B cell (primary cell): ENCODE results near the gene ELOVL6. TPM values are rescaled to one million over a fixed set of nuclear protein-coding genes. Genes with fewer than 3 reads are reported as not detected.

ENCODE experiments used
- ATAC-seq: fragments of 200-7000 bp; cut with Tn5 transposase; one replicate; pipeline ENCODE4 v1.10.0; 2021; ENCODE audit warnings: low read depth, mild to moderate bottlenecking, moderate number of reproducible peaks, moderate library complexity
- CTCF ChIA-PET: fragments of 350-600 bp; sonication (Branson Sonifier 250); formaldehyde crosslinking; loops from one replicate; lab custom pipeline; 2021; ENCODE audit warnings: antibody characterized with exemption, inconsistent platforms; lab: Charles Lee
- POLR2A ChIA-PET: fragments of 350-600 bp; sonication (Branson Sonifier 250); formaldehyde crosslinking; loops from one replicate; lab custom pipeline; 2021; ENCODE audit warnings: antibody characterized with exemption; lab: Charles Lee
- DNase-seq: peaks from one replicate; pipeline ENCODE4 v3.0.0; 2013
- H2AFZ ChIP-seq: 2 replicates; pipeline ENCODE4 v1.6.1; 2012; ENCODE audit warnings: mild to moderate bottlenecking, low read depth, low read length; ENCODE audit not compliant: insufficient read depth, poor library complexity, severe bottlenecking
- H3K27ac ChIP-seq, 2 donors: 1 replicate in 1 of 2; 2 replicates in 1 of 2; pipeline ENCODE4 v1.5.1; 2012 to 2013; ENCODE audit warnings: low read length in 2 of 2, mild to moderate bottlenecking in 2 of 2, moderate library complexity in 1 of 2
- H3K27me3 ChIP-seq, 4 experiments: fragments of 200-600 bp in 1 of 4; sonication (generic) in 1 of 4; replicated peaks in 1 of 4; 1 replicate in 2 of 4; 2 replicates in 2 of 4; pipeline versions ENCODE4 v1.6.1 to v1.7.0; 2013 to 2016; ENCODE audit warnings: low read length in 3 of 4, mild to moderate bottlenecking in 2 of 4, mixed read lengths in 1 of 4, moderate library complexity in 1 of 4; ENCODE audit not compliant: insufficient read depth in 4 of 4, control insufficient read depth in 3 of 4; ENCODE audit errors: control extremely low read depth in 1 of 4
- H3K36me3 ChIP-seq, 2 experiments: replicated peaks in 1 of 2; 1 replicate in 1 of 2; 2 replicates in 1 of 2; pipeline versions ENCODE4 v1.6.1 to v1.7.1; 2013; ENCODE audit warnings: low read length in 1 of 2; ENCODE audit not compliant: insufficient read depth in 2 of 2, control insufficient read depth in 1 of 2; ENCODE audit errors: control extremely low read depth in 1 of 2, extremely low read depth in 1 of 2
- H3K4me1 ChIP-seq, 2 donors: fragments of 200-600 bp in 1 of 2; sonication (generic) in 1 of 2; 1 replicate in 1 of 2; 2 replicates in 1 of 2; pipeline versions ENCODE4 v1.5.1 to v1.6.1; 2013 to 2017; ENCODE audit warnings: low read length in 2 of 2; ENCODE audit not compliant: control insufficient read depth in 2 of 2, insufficient read depth in 2 of 2
- H3K4me2 ChIP-seq: replicated peaks from 2 replicates; pipeline ENCODE3; 2012; ENCODE audit warnings: mild to moderate bottlenecking, low read depth, low read length; ENCODE audit not compliant: poor library complexity, severe bottlenecking
- H3K4me3 ChIP-seq, 5 experiments: fragments of 200-600 bp in 1 of 5; sonication (generic) in 1 of 5; 1 replicate in 3 of 5; 2 replicates in 2 of 5; pipeline versions ENCODE4 v1.5.1 to v1.7.0; 2011 to 2016; ENCODE audit warnings: low read length in 4 of 5, mild to moderate bottlenecking in 4 of 5, low read depth in 2 of 5, control low read depth in 1 of 5, moderate library complexity in 1 of 5; ENCODE audit not compliant: insufficient read depth in 1 of 5; ENCODE audit errors: control extremely low read depth in 1 of 5, extremely low read depth in 1 of 5
- H3K79me2 ChIP-seq: fragments of 200-600 bp; sonication (generic); one replicate; pipeline ENCODE4 v1.6.0; 2016; ENCODE audit warnings: low read length; ENCODE audit not compliant: control insufficient read depth, insufficient read depth
- H3K9ac ChIP-seq: fragments of 200-600 bp; sonication (generic); 2 replicates; pipeline ENCODE4 v1.6.1; 2017; ENCODE audit warnings: mild to moderate bottlenecking, low read length, moderate library complexity
- H3K9me3 ChIP-seq, 3 donors: one replicate each; pipeline versions ENCODE4 v1.6.1 to v1.7.1; 2013; ENCODE audit warnings: low read length in 2 of 3; ENCODE audit not compliant: control insufficient read depth in 2 of 3, insufficient read depth in 1 of 3; ENCODE audit errors: control extremely low read depth in 1 of 3
- H4K20me1 ChIP-seq: 2 replicates; pipeline ENCODE4 v1.6.0; 2012; ENCODE audit warnings: mild to moderate bottlenecking, low read length; ENCODE audit not compliant: insufficient read depth, control insufficient read depth, poor library complexity, severe bottlenecking
- H3K27ac Mint-ChIP-seq: one replicate; pipeline ENCODE4 v1.8.0; 2021; ENCODE audit warnings: mixed read lengths
- H3K27me3 Mint-ChIP-seq: one replicate; pipeline ENCODE4 v1.8.0; 2021; ENCODE audit warnings: mixed read lengths
- H3K4me1 Mint-ChIP-seq: one replicate; pipeline ENCODE4 v1.8.0; 2021; ENCODE audit warnings: mixed read lengths
- H3K4me3 Mint-ChIP-seq: one replicate; pipeline ENCODE4 v1.8.0; 2021; ENCODE audit warnings: mixed read lengths
- H3K9me3 Mint-ChIP-seq: one replicate; pipeline ENCODE4 v1.8.0; 2022; ENCODE audit warnings: mixed read lengths; ENCODE audit not compliant: insufficient read depth
- EZH2 ChIP-seq: IDR thresholded peaks from 2 replicates; pipeline ENCODE4 v1.6.1; 2012; ENCODE audit warnings: borderline replicate concordance, low read depth, mild to moderate bottlenecking, moderate library complexity, low read length; ENCODE audit not compliant: insufficient read depth, poor library complexity, severe bottlenecking
- WGBS: methylation state at CpG from one replicate; pipeline ENCODE4 v1.1.5; 2013; ENCODE audit warnings: missing lambda C conversion rate; ENCODE audit not compliant: insufficient coverage; 5-methylcytosine and 5-hydroxymethylcytosine counted together
- intact Hi-C: fragments of 100-400 bp; cut with micrococcal nuclease; formaldehyde crosslinking; loops from one replicate; pipeline ENCODE4 v1.10.0; 2022
- polyA plus RNA-seq: library from polyadenylated mRNA; depleted of rRNA; stranded (reverse); fragments of >200 nt; gene quantifications from 2 replicates; pipeline ENCODE4 v1.2.3, GENCODE V29; 2012
- total RNA-seq, 2 donors: library from RNA; stranded (reverse); fragments of 120-200 nt in 1 of 2; gene quantifications; 1 replicate in 1 of 2; 2 replicates in 1 of 2; pipeline versions ENCODE4 v1.2.3 to v1.2.4, GENCODE V29; 2013 to 2022
- TF ChIP-seq, protein P1 (sequence below): fragments of 200-600 bp; IDR thresholded peaks from one replicate; pipeline ENCODE4 v1.8.0; 2022; ENCODE audit warnings: antibody characterized with exemption, mild to moderate bottlenecking

The ELOVL6 gene
- total and polyA plus RNA-seq, 2 donors (not counting 1 experiment from before 2014, with no cell fraction given): 0.10 to 0.22 TPM

DNA sequence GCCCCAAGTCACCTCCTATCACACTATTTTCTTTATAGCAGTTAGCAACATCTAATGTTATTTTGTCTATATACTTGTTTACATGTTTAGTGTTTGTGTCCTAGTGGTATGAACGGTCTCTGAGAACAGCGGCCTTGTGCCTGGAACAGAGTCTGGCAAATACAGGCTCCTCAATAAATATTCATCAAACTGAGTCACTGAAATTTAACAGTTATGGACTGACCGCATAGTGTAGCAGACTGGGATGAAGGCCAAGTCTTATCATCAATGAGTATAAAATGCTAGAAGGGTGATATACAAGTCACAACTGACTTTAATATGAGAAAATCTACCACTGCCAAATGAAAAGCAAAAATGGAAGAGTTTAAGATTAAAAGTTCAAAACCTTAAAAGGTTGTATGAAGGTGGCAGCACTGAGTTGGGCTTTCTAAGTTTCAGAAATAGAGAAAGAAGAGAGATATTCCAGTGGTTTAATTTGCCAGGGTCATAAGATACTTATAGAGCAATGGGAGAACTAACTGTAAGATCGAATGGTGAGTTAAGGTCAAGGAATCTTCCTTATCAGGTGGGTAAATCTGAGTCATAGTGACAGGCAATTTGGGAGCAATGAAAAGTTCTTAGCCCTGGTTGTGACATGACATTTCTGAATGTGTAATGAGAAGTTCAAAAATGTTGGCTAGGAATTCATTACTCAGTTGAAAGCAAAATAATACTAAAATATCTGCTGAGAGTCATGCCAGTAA is 34.9 kb downstream of the ELOVL6 start:
- POLR2A ChIA-PET: no interaction called here
- no peak overlapping the region for H3K27ac ChIP-seq
- Mint-ChIP-seq H3K4me1 (peaks cover 5% of the 10 kb centered on the region), H3K27me3 (no peaks in the 10 kb centered on the region), H3K9me3 (no peaks in the 10 kb centered on the region), H3K4me3 (no peak overlapping the region), H3K27ac (no peak overlapping the region)
- CTCF ChIA-PET: no interaction called here
- no peak overlapping the region for H2AFZ ChIP-seq
- no peak overlapping the region for H3K9ac ChIP-seq
- WGBS: no CpG with 5 or more reads among the region's 4 CpGs
- no peak overlapping the region for H3K4me3 ChIP-seq
- TF ChIP-seq, protein P1, sequence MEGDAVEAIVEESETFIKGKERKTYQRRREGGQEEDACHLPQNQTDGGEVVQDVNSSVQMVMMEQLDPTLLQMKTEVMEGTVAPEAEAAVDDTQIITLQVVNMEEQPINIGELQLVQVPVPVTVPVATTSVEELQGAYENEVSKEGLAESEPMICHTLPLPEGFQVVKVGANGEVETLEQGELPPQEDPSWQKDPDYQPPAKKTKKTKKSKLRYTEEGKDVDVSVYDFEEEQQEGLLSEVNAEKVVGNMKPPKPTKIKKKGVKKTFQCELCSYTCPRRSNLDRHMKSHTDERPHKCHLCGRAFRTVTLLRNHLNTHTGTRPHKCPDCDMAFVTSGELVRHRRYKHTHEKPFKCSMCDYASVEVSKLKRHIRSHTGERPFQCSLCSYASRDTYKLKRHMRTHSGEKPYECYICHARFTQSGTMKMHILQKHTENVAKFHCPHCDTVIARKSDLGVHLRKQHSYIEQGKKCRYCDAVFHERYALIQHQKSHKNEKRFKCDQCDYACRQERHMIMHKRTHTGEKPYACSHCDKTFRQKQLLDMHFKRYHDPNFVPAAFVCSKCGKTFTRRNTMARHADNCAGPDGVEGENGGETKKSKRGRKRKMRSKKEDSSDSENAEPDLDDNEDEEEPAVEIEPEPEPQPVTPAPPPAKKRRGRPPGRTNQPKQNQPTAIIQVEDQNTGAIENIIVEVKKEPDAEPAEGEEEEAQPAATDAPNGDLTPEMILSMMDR: no peak
- no peak for TF ChIP-seq EZH2
- ATAC-seq (no peak), DNase-seq (no peak)
- H3K79me2 ChIP-seq: no peaks in the 10 kb centered on the region
- no peak overlapping the region for H3K4me2 ChIP-seq
- H3K4me1 ChIP-seq: no peaks in the 10 kb centered on the region
- H3K27me3 ChIP-seq: no peaks in the 10 kb centered on the region
- H4K20me1 ChIP-seq: no peaks in the 10 kb centered on the region
- intact Hi-C loops: no loop called here
- no peaks in the 10 kb centered on the region for H3K36me3 ChIP-seq
- no peaks in the 10 kb centered on the region for H3K9me3 ChIP-seq

DNA sequence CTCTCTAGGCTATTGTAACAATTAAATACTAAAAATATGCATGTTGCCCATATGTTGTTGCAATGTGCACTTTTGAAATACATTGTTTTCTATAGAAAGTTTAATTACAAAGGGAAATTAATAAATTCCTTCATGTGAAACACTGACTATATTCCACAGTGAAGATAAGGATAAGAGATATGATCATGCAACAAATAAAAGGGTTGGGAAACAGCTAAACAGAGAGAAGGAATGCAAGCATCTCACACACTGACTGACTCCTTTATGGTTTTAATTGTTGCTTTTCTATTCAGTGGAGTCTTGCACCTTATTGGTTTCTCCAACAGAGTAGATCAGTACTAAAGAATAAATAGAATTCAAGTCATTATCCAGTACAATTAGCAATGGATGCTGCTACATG is 37.8 kb downstream of the ELOVL6 start:
- intact Hi-C loops: no loop called here
- no peaks in the 10 kb centered on the region for H4K20me1 ChIP-seq
- H3K9me3 ChIP-seq: no peaks in the 10 kb centered on the region
- H3K4me3 Mint-ChIP-seq: no peak overlapping the region
- TF ChIP-seq EZH2: no peak
- TF ChIP-seq, protein P1: no peak
- H3K36me3 ChIP-seq: no peaks in the 10 kb centered on the region
- H3K79me2 ChIP-seq: no peaks in the 10 kb centered on the region
- H3K9ac ChIP-seq: no peak overlapping the region
- H3K9me3 Mint-ChIP-seq: no peaks in the 10 kb centered on the region
- no peak overlapping the region for H3K27ac ChIP-seq
- H2AFZ ChIP-seq: no peak overlapping the region
- H3K27me3 Mint-ChIP-seq: no peaks in the 10 kb centered on the region
- H3K4me1 Mint-ChIP-seq: peaks cover 5% of the 10 kb centered on the region
- ATAC-seq: no peak
- DNase-seq: no peak
- CTCF ChIA-PET: no interaction called here
- no peak overlapping the region for H3K4me3 ChIP-seq
- no peaks in the 10 kb centered on the region for H3K27me3 ChIP-seq
- POLR2A ChIA-PET: no interaction called here
- no peak overlapping the region for H3K27ac Mint-ChIP-seq
- H3K4me2 ChIP-seq: no peak overlapping the region
- H3K4me1 ChIP-seq: no peaks in the 10 kb centered on the region
